GM19397 (cell line): ENCODE measurements around the gene ANKRD33B.
"Not testable (repeated sequence)": the region's sequence is repeated elsewhere in the genome, so short reads cannot be mapped to it uniquely, and the experiment has no call there.

Source experiments
- ATAC-seq: cut with Tn5 transposase; IDR thresholded peaks from one replicate; pipeline ENCODE4 v1.9.1; 2021; ENCODE audit warnings: mild to moderate bottlenecking, moderate library complexity; ENCODE audit not compliant: unreplicated experiment

The ANKRD33B gene

DNA sequence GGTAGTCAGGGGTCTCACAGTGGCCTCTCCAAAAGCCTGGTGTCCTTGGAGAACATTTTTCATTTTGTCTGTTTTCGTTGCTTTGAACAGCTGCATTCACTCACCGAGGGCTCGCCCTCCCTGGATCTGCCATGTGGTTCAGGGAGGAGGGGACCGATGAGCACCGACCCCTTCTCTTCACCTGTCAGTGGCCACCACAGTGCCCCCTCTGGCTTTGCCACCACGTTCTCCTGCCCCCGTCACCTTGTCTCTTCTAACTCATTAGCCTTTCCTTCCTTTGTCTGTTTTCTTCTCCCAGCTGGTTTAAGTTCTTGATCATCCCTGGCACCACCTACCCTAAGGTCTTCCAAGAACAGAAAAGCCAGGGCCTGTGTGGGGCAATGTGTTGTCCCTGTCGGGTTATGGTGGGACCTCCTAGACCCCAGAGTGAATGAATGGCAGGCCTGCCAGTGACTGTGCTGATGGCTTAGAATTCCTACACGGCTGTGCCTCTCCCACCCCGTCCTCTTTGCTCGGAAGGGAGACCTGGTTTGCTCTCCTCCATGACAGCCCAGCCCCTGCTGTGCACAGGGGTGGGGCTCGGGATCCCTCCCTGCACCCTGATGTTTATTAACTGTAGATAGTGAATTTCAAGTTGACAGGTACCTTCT, 90.0 kb downstream of the ANKRD33B start:
- no peak for ATAC-seq

DNA sequence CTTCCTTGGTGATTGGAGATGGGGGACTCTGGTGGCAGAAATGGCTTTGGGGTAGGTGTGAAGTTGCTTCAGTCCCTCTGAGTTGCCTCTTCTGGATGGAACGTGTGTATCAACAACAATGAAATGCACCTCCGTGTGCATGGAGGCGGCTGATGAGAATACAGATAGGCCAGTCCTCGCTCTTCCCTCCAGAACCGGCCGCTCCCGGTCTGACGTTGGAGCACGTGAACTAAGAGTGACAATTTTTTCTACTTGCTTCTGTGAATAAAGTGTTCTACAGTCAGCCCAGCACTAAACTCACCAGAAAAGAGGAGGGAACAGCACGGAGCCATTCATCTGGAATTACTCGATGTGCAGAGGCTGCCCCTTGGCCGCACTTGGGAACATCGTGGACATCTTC, 90.7 kb downstream of the ANKRD33B start:
- ATAC-seq: no peak

- ATAC-seq: peak; percentile 65
These were observed 91.5 kb downstream of the ANKRD33B start for GRCh38 chr5:10655161-10655971.

DNA sequence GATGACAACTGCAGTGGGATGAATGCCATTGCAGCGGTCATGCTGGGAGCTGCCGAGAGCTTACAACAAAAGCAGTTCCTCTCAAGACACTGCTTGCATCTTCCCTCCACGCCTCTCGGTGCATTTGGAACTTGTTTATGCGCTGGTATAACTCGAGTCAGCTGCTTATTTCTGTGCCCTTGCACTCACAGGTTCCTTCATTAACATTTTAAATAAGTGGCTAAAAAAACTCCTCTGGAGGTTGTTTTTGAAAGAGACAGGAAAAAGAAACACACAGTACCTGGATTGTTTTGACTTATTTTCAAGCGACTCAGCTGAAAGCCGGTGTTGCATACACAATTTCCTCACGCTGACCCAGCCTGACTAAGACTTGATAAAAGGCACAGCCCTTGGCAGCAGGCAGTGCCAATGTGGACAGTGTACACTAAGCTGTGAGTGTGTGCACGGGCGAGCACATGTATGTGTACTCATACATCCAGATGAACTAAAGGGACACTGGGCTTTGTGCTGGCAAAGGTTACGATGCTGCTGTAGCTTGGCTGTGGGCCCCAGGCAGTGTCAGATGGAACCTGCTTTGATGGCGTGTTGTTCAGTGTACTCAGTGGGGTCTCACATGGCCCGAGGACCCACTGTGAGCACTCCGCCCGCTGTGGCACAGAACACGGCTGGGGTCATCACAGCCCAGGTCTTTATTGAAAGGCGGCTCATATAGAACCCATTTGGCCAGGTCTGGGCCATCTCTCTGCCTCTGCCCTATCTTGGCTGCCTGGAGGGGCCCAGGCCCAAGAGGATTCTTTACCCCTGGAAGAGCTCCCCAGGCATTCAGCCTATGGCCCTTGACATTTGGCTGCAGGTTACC, 92.3 kb downstream of the ANKRD33B start:
- no peak for ATAC-seq

DNA sequence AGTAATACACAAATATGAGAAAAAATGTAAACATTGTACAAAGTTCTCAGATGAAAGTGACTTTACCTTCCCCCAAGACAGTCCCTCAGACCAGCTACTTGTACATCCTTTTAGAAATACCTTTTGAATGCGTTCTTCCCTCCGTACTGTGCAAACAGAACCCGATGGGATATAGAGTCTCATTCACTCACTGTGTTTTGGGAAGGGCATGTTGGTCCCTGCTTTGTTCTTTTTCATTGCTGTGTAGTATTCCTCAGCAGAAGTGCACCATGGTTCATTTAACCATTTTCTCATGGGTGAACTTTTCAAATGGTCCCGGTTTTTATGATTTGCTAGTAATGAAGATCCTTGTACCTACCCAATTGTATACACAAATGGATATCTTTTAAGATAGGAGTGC, 94.4 kb downstream of the ANKRD33B start:
- no peak for ATAC-seq

DNA sequence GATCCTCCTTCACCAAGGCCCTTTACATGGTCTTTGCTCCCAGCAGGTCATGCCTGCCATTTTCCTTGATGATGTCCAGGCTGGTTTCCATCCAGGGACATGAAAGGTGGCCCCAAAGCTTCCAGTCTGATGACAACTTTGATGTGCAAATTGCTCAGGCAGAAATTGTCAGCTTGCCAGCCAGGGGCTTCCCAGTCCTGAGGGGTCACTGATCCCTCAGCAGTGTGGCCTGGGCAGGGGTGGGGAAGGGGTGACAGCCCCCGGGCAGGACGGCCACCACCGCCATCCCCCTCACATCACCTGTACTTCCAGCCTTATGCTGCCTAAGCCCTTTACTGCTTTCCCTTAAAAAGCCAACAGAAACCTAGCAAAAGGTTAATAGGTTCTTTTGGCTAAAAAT, 96.3 kb downstream of the ANKRD33B start:
- ATAC-seq: no peak

DNA sequence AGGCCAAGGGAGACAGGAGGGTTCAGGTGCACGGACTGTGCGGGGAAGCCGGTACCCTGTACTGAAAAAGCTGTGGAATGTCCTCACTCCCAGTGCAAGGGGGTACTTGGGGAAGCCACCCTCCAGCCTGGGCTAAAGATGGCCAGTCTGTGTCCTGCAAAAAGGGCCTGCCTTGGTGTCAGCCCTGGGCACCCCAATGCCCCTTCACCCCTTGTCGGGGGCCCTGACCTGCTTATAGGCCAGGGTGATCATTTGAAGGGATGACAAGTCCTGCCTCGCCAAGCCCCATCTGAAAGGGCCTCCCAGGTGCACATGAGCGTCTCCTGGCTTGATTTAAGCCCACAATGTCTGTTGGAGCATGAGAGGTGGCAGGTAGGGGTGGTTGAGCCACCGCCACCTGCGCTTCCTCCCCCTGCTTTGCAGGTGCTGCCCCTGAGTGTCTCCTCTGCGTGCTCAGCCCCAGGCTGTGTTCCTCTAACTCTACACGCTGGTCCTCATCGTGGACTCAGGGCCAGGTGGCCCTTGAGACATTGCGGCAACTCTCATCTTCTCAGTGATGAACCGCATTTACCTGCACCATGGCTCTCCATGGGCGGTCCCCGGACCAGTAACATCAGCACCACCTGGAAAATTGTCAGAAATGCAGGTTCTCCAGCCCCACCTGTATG, 97.0 kb downstream of the ANKRD33B start:
- no peak for ATAC-seq

- ATAC-seq: no peak
These were observed 97.5 kb downstream of the ANKRD33B start for GRCh38 chr5:10661401-10661800.

DNA sequence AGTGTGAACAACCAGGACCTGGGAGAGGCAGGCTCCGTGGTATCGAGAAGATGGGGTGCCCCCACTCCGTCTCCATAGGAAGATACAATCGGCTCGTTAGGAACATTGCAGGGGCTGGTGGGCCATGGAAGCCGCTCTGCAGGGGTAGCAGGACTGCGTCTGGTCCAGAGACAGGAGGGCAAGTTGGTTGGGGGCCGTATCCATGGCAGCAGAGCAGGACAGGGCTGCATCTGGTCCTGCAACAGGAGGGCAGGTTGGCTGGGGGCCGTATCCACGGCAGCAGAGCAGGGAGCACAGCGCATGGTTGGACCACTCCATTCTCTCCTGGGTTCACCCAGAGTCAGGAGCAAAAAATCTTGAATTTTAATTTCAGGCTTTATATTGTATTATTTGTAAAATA, 98.2 kb downstream of the ANKRD33B start:
- ATAC-seq: no peak

DNA sequence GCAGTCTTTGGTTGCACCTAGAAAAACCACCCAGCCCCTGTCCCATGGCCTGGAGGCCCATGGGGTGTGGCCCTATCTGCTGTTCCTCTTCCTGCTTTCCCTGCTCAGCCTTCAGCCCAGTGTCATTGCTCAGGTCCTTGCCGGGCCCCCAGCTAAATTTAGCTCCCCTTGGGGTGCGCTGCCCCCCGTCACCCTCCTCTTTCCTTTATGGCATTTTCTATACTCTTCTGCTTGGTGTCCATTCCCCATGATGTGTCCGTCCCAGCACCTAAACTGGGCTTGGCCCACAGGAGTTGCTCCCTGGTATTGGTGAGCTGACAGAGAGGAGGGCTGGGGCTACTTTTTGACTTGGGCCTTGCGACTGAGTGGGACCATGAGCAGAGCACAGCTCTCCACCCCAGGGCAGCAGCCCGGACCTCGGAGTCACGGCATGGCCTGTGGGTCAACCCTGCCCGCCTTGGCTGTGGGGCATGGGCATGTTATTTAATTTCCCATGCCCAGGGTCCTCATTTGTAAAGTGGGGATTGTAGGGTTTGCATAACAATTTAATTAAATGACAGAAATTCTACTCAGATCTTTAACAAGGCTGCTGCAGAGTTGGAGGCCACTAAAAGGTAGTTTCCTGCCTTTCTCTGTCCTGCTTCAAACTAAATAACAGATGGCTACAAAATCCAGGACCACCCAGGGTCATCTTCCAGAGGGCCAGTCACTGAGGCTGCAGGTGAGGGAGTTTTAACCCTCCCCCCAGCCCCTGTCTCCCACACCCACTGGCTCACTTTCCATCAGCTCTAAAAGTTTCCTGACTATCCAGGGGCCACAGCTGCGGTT, 99.0 kb downstream of the ANKRD33B start:
- ATAC-seq: no peak

DNA sequence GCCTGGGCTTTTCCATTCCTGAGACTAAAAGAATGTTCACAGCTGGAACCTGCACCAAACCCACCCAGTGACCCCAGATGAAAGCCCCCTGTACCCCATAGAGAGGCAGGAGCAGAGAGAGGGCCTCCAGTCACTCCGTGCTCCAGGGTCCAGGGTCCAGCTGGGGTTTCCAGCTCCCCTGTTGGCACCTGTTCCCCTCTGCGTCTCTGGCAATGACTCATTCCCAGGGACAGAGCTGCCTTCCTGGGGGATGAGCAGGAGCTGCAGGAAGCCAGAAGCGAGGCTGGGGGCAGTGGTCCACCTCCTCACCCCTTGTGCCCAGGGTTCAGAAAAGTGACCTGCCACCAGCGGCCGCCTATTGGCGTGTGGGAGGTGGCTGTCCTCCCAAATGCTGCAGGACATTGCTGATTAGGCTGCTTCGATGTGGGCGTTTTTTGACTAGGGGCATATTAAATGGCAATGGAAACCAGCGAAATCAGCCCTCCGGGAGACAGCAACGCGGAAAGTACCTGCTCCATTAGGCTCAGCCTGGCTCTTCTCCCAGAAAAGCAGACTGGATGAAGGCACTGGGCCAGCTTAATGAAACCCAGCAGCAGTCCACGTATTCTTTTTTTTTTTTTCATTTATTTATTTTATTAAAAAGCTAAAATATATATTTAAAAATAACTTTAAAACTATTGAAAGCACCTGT, 99.8 kb downstream of the ANKRD33B start:
- no peak for ATAC-seq

GRCh38 chr5:10664180-10664769, 100.4 kb downstream of the ANKRD33B start:
- not testable (repeated sequence) for ATAC-seq

- no peak for ATAC-seq
These were observed 101.9 kb downstream of the ANKRD33B start for GRCh38 chr5:10665799-10666198.

- no peak for ATAC-seq
These were observed 102.8 kb downstream of the ANKRD33B start for GRCh38 chr5:10666531-10667299.

- ATAC-seq: no peak
These were observed 103.7 kb downstream of the ANKRD33B start for GRCh38 chr5:10667431-10668057.

DNA sequence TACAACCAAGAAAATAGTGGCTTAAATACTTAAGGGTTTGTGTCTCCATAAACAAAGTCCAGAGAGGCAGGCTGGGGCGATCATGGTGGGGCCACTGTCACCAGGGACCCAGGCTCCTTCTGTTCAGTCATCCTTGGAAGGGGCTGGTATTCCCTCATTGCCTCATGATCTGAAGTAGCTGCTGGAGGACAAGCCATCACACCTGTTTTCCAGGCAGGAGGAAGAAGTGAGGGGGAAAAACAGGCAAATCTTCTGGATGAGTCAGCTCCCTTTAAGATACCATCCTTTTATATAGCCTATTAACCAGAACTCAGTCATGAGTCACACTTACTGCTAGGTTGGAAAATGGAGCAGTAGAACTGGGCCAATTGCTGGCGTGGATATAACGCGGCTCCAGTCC, 104.8 kb downstream of the ANKRD33B start:
- ATAC-seq: no peak

GRCh38 chr5:10669983-10670382, 106.1 kb downstream of the ANKRD33B start:
- no peak for ATAC-seq
